GM23338 (cell line): ENCODE measurements around the gene CIAO3. TPM values are rescaled to one million over a fixed set of nuclear protein-coding genes. Genes with fewer than 3 reads are reported as not detected.

Experiments
- ATAC-seq: fragments of 200-7000 bp; cut with Tn5 transposase; 3 replicates; pipeline ENCODE4 v1.9.1; 2020
- DNase-seq: peaks from one replicate; pipeline ENCODE4 v3.0.0-alpha.2; 2015; ENCODE audit warnings: low spot score
- H2AFZ ChIP-seq: fragments of 200-600 bp; sonication (generic); 2 replicates; pipeline ENCODE4 v1.8.0; 2016; ENCODE audit warnings: antibody characterized with exemption, mild to moderate bottlenecking, moderate library complexity
- H3F3A ChIP-seq: fragments of 200-600 bp; sonication (generic); replicated peaks from 2 replicates; pipeline ENCODE4 v1.8.0; 2017; ENCODE audit warnings: antibody characterized with exemption, mixed run types, low read depth
- H3K27ac ChIP-seq: fragments of 200-600 bp; sonication (generic); 2 replicates; pipeline ENCODE4 v1.6.1; 2016; ENCODE audit warnings: low read depth
- H3K27me3 ChIP-seq: fragments of 200-600 bp; sonication (generic); 2 replicates; pipeline ENCODE4 v1.8.0; 2016; ENCODE audit warnings: mild to moderate bottlenecking, mixed run types, moderate library complexity; ENCODE audit not compliant: insufficient read depth
- H3K36me3 ChIP-seq: fragments of 200-600 bp; sonication (generic); 2 replicates; pipeline ENCODE4 v1.8.0; 2016; ENCODE audit warnings: mild to moderate bottlenecking; ENCODE audit not compliant: insufficient read depth
- H3K4me1 ChIP-seq: fragments of 200-600 bp; sonication (generic); 2 replicates; pipeline ENCODE4 v1.8.0; 2016; ENCODE audit warnings: mild to moderate bottlenecking, moderate library complexity; ENCODE audit not compliant: insufficient read depth
- H3K4me2 ChIP-seq: fragments of 200-600 bp; sonication (generic); 2 replicates; pipeline ENCODE4 v1.7.1; 2017; ENCODE audit warnings: mixed run types
- H3K4me3 ChIP-seq: fragments of 200-600 bp; sonication (generic); 2 replicates; pipeline ENCODE4 v1.6.1; 2016; ENCODE audit warnings: mixed run types
- H3K79me2 ChIP-seq: fragments of 200-600 bp; sonication (generic); replicated peaks from 2 replicates; pipeline ENCODE4 v1.8.0; 2017; ENCODE audit warnings: mild to moderate bottlenecking; ENCODE audit not compliant: insufficient read depth
- H3K9me2 ChIP-seq: fragments of 200-600 bp; sonication (generic); 2 replicates; pipeline ENCODE4 v1.8.0; 2017; ENCODE audit not compliant: insufficient read depth
- H4K20me1 ChIP-seq: fragments of 200-600 bp; sonication (generic); replicated peaks from 2 replicates; pipeline ENCODE4 v1.8.0; 2017; ENCODE audit warnings: mild to moderate bottlenecking; ENCODE audit not compliant: insufficient read depth
- H3K27ac Mint-ChIP-seq: 2 replicates; pipeline ENCODE4 v1.8.0; 2020; ENCODE audit warnings: inconsistent platforms, mild to moderate bottlenecking, moderate library complexity, mixed read lengths
- H3K27me3 Mint-ChIP-seq: 3 replicates; pipeline ENCODE4 v1.8.0; 2022; ENCODE audit warnings: low read depth, mild to moderate bottlenecking, moderate library complexity, mixed read lengths, inconsistent platforms; ENCODE audit not compliant: insufficient read depth, poor library complexity
- H3K36me3 Mint-ChIP-seq: 3 replicates; pipeline ENCODE4 v1.8.0; 2021; ENCODE audit warnings: low read depth, mild to moderate bottlenecking, inconsistent platforms, moderate library complexity, mixed read lengths
- H3K4me1 Mint-ChIP-seq: 3 replicates; pipeline ENCODE4 v1.8.0; 2020; ENCODE audit warnings: mild to moderate bottlenecking, inconsistent platforms, mixed read lengths
- H3K4me3 Mint-ChIP-seq: 3 replicates; pipeline ENCODE4 v1.8.0; 2021; ENCODE audit warnings: moderate library complexity, mild to moderate bottlenecking, inconsistent platforms, mixed read lengths
- H3K9me3 Mint-ChIP-seq: 3 replicates; pipeline ENCODE4 v1.8.0; 2020; ENCODE audit warnings: moderate library complexity, mild to moderate bottlenecking, inconsistent platforms, mixed read lengths
- CTCF ChIP-seq, 2 experiments: fragments of 200-600 bp in 1 of 2; sonication (generic) in 1 of 2; conservative IDR thresholded peaks; 2 replicates each; pipeline versions ENCODE4 v1.5.1 to v1.6.1; 2016 to 2017; ENCODE audit warnings: antibody characterized with exemption in 2 of 2, low read depth in 2 of 2, mild to moderate bottlenecking in 2 of 2, moderate library complexity in 1 of 2
- POLR2AphosphoS5 ChIP-seq: IDR thresholded peaks from 2 replicates; pipeline ENCODE4 v1.6.1; 2016; ENCODE audit warnings: antibody characterized with exemption, low read depth
- microRNA counts: library from miRNA; unstranded; fragments of <30 nt; microRNA quantifications from one replicate; lab custom pipeline; 2017
- microRNA-seq: library from miRNA; unstranded; fragments of <30 nt; microRNA quantifications from one replicate; pipeline ENCODE4, GENCODE V29; 2017
- polyA plus RNA-seq: library from polyadenylated mRNA; unstranded; fragments of >200 nt; fragmentation: Nextera tagmentation; extraction: Ambion mirVana; gene quantifications from 2 replicates; pipeline ENCODE4 v1.2.1, GENCODE V29; 2016
- small RNA-seq: library from RNA; depleted of rRNA; stranded (forward); fragments of <200 nt; gene quantifications from one replicate; pipeline ENCODE3, GENCODE V24; 2014; ENCODE audit warnings: low replicate concordance
- total RNA-seq: library from RNA; depleted of rRNA; stranded (reverse); fragments of >200 nt; shearing (Covaris generic); gene quantifications from 2 replicates; pipeline ENCODE4 v1.2.3, GENCODE V29; 2014; rRNA removed

Gene CIAO3
- total and polyA plus RNA-seq, 2 experiments from 2014 or later, result 13.0 to 42.3 TPM

GRCh38 chr16:679814-680624, 60.8 kb downstream of the CIAO3 start, which contains the start of gene STUB1:
Gene STUB1, plus strand, starts transcription at chr16:680410. Its CDS starts 116 bp downstream, at chr16:680526.
- H3K4me3 ChIP-seq, result peak within 1 kb of the TSS; percentile 71
- peaks cover 27% of the 10 kb centered on the region for H3K27me3 Mint-ChIP-seq
- H3K27ac Mint-ChIP-seq, result peak within 1 kb of the TSS; percentile 59
- no peaks in the 10 kb centered on the region; the same call in 1 of the 2 replicates for H3K36me3 ChIP-seq
- H3K36me3 Mint-ChIP-seq, result peaks cover 24% of the 10 kb centered on the region
- H2AFZ ChIP-seq, result 0 out of 2 replicates have a peak within 1 kb of the TSS, but pooled peaks have one; percentile 59
- no peak within 1 kb of the TSS for H3K27ac ChIP-seq
- H3K4me2 ChIP-seq, result peak within 1 kb of the TSS; percentile 86
- no peaks in the 10 kb centered on the region for H3K9me2 ChIP-seq
- TF ChIP-seq POLR2AphosphoS5, result peak; percentile 77
- no peak for TF ChIP-seq CTCF (conservative IDR thresholded peaks at IDR 0.05; ENCODE audit: low read depth in 2 of 2)
- peaks cover 16% of the 10 kb centered on the region; the same call in 1 of the 2 replicates for H3K4me1 ChIP-seq
- H3K4me1 Mint-ChIP-seq, result peaks cover 28% of the 10 kb centered on the region
- peaks cover 27% of the 10 kb centered on the region for H3F3A ChIP-seq
- peaks cover 9% of the 10 kb centered on the region; the same call in 1 of the 2 replicates for H3K79me2 ChIP-seq
- DNase-seq (peak; percentile 95), ATAC-seq (peak; percentile 5)
- H3K27me3 ChIP-seq, result no peaks in the 10 kb centered on the region
- H3K9me3 Mint-ChIP-seq, result no peaks in the 10 kb centered on the region; the same call in 1 of the 3 replicates
- peaks cover 14% of the 10 kb centered on the region; the same call in 1 of the 2 replicates for H4K20me1 ChIP-seq
- peak within 1 kb of the TSS; percentile 84 for H3K4me3 Mint-ChIP-seq

MicroRNAs encoded within 50 kb of the gene (microRNA counts, 767-probe panel; counts per million panel counts)
- not detected for microRNA hsa-miR-662 (lab: Ali Mortazavi, UCI)

Small RNA genes lying within 50 kb of the gene (microRNA-seq; reads per million reads assigned to microRNA genes)
- gene MIR662, result not detected

Small RNA genes lying within 50 kb of the gene (small RNA-seq; reads per million reads assigned to genes)
- not detected for gene MIR662

Other genes with a start within 250 kb of the CIAO3 start
- 142 and 164 TPM in 2 replicates for gene CAPN15, start 213.3 kb downstream of the CIAO3 start, total RNA-seq
- gene CAPN15, start 213.3 kb downstream of the CIAO3 start, polyA plus RNA-seq, result 27.3 and 30.7 TPM in 2 replicates
- 1.1 and 1.4 TPM in 2 replicates for gene PRR35, start 180.6 kb downstream of the CIAO3 start, total RNA-seq
- gene PRR35, start 180.6 kb downstream of the CIAO3 start, polyA plus RNA-seq, result 0.32 and 0.63 TPM in 2 replicates
- 0.80 TPM in 1 of 2 replicates, not detected in the other for gene NHLRC4, start 174.0 kb downstream of the CIAO3 start, total RNA-seq
- 0.14 and 0.47 TPM in 2 replicates for gene NHLRC4, start 174.0 kb downstream of the CIAO3 start, polyA plus RNA-seq
- gene PIGQ, start 171.0 kb downstream of the CIAO3 start, total RNA-seq, result 49.9 and 62.3 TPM in 2 replicates
- 28.0 and 30.2 TPM in 2 replicates for gene PIGQ, start 171.0 kb downstream of the CIAO3 start, polyA plus RNA-seq
- 24.2 and 24.6 TPM in 2 replicates for gene RAB40C, start 150.9 kb downstream of the CIAO3 start, total RNA-seq
- gene RAB40C, start 150.9 kb downstream of the CIAO3 start, polyA plus RNA-seq, result 11.2 and 12.0 TPM in 2 replicates
- 6.8 and 11.2 TPM in 2 replicates for gene WFIKKN1, start 110.0 kb downstream of the CIAO3 start, total RNA-seq
- 3.5 and 4.0 TPM in 2 replicates for gene WFIKKN1, start 110.0 kb downstream of the CIAO3 start, polyA plus RNA-seq
- 131 and 153 TPM in 2 replicates for gene METTL26, start 104.7 kb downstream of the CIAO3 start, total RNA-seq
- gene METTL26, start 104.7 kb downstream of the CIAO3 start, polyA plus RNA-seq, result 223 and 225 TPM in 2 replicates
- gene MCRIP2, start 99.2 kb downstream of the CIAO3 start, total RNA-seq, result 53.2 and 64.3 TPM in 2 replicates
- gene MCRIP2, start 99.2 kb downstream of the CIAO3 start, polyA plus RNA-seq, result 67.7 and 80.2 TPM in 2 replicates
- gene WDR90, start 91.6 kb downstream of the CIAO3 start, total RNA-seq, result 42.2 and 44.4 TPM in 2 replicates
- gene WDR90, start 91.6 kb downstream of the CIAO3 start, polyA plus RNA-seq, result 25.9 and 26.3 TPM in 2 replicates
- 93.8 and 129 TPM in 2 replicates for gene RHOT2, start 72.9 kb downstream of the CIAO3 start, total RNA-seq
- 159 and 163 TPM in 2 replicates for gene RHOT2, start 72.9 kb downstream of the CIAO3 start, polyA plus RNA-seq
- gene RHBDL1, start 65.3 kb downstream of the CIAO3 start, total RNA-seq, result 10.1 and 11.5 TPM in 2 replicates
- gene RHBDL1, start 65.3 kb downstream of the CIAO3 start, polyA plus RNA-seq, result 8.4 and 9.2 TPM in 2 replicates
- gene STUB1, start 60.6 kb downstream of the CIAO3 start, total RNA-seq, result 108 and 123 TPM in 2 replicates
- gene STUB1, start 60.6 kb downstream of the CIAO3 start, polyA plus RNA-seq, result 91.7 and 107 TPM in 2 replicates
- 79.3 and 82.5 TPM in 2 replicates for gene JMJD8, start 56.7 kb downstream of the CIAO3 start, total RNA-seq
- gene JMJD8, start 56.7 kb downstream of the CIAO3 start, polyA plus RNA-seq, result 43.1 and 48.5 TPM in 2 replicates
- 11.5 and 15.8 TPM in 2 replicates for gene WDR24, start 50.6 kb downstream of the CIAO3 start, total RNA-seq
- gene WDR24, start 50.6 kb downstream of the CIAO3 start, polyA plus RNA-seq, result 7.2 and 8.0 TPM in 2 replicates
- 10.6 and 12.6 TPM in 2 replicates for gene FBXL16, start 35.2 kb downstream of the CIAO3 start, total RNA-seq
- 7.9 and 8.9 TPM in 2 replicates for gene FBXL16, start 35.2 kb downstream of the CIAO3 start, polyA plus RNA-seq
- 33.0 and 36.9 TPM in 2 replicates for gene METRN, start 25.9 kb downstream of the CIAO3 start, total RNA-seq
- gene METRN, start 25.9 kb downstream of the CIAO3 start, polyA plus RNA-seq, result 18.7 and 28.9 TPM in 2 replicates
- gene ANTKMT, start 19.9 kb downstream of the CIAO3 start, total RNA-seq, result 23.8 and 37.1 TPM in 2 replicates
- 37.2 and 59.0 TPM in 2 replicates for gene ANTKMT, start 19.9 kb downstream of the CIAO3 start, polyA plus RNA-seq
- gene CCDC78, start 14.6 kb downstream of the CIAO3 start, total RNA-seq, result 3.5 and 12.6 TPM in 2 replicates
- 8.7 and 10.5 TPM in 2 replicates for gene CCDC78, start 14.6 kb downstream of the CIAO3 start, polyA plus RNA-seq
- gene HAGHL, start 13.9 kb downstream of the CIAO3 start, total RNA-seq, result 19.1 and 21.6 TPM in 2 replicates
- gene HAGHL, start 13.9 kb downstream of the CIAO3 start, polyA plus RNA-seq, result 35.3 and 45.2 TPM in 2 replicates
- gene MSLN, start 19.7 kb upstream of the CIAO3 start, total RNA-seq, result 0.10 TPM in 1 of 2 replicates, not detected in the other
- not detected in 2 replicates for gene MSLN, start 19.7 kb upstream of the CIAO3 start, polyA plus RNA-seq
- gene RPUSD1, start 47.4 kb upstream of the CIAO3 start, total RNA-seq, result 41.9 and 79.5 TPM in 2 replicates
- 19.1 and 20.7 TPM in 2 replicates for gene RPUSD1, start 47.4 kb upstream of the CIAO3 start, polyA plus RNA-seq
- gene CHTF18, start 47.6 kb upstream of the CIAO3 start, total RNA-seq, result 108 and 129 TPM in 2 replicates
- gene CHTF18, start 47.6 kb upstream of the CIAO3 start, polyA plus RNA-seq, result 61.3 and 69.2 TPM in 2 replicates
- not detected in 2 replicates for gene GNG13, start 59.7 kb upstream of the CIAO3 start, total RNA-seq
- gene GNG13, start 59.7 kb upstream of the CIAO3 start, polyA plus RNA-seq, result 0.29 and 0.30 TPM in 2 replicates
- 2.9 and 10.1 TPM in 2 replicates for gene LMF1, start 230.0 kb upstream of the CIAO3 start, total RNA-seq
- 3.6 and 4.2 TPM in 2 replicates for gene LMF1, start 230.0 kb upstream of the CIAO3 start, polyA plus RNA-seq
- gene SOX8, start 240.8 kb upstream of the CIAO3 start, total RNA-seq, result 17.2 and 26.2 TPM in 2 replicates
- 5.7 and 6.7 TPM in 2 replicates for gene SOX8, start 240.8 kb upstream of the CIAO3 start, polyA plus RNA-seq